D721Med (cell line): ENCODE data around the gene MMP13.

ENCODE experiments used
- DNase-seq: peaks from one replicate; pipeline ENCODE4 v3.0.0; 2011; ENCODE audit warnings: low spot score; ENCODE audit not compliant: insufficient read length
- FAIRE-seq: peaks from 2 replicates; lab custom pipeline; 2011; peaks lifted over from hg19 to GRCh38; lab: Jason Lieb, UNC
- CTCF ChIP-seq: IDR thresholded peaks from 2 replicates; pipeline ENCODE4 v1.5.1; 2012; ENCODE audit warnings: mild to moderate bottlenecking, control low read depth; ENCODE audit not compliant: insufficient read depth; ENCODE audit errors: missing control alignments

The MMP13 gene

GRCh38 chr11:102940714-102941588 is 14.6 kb downstream of the MMP13 start:
- peak; percentile 89 for TF ChIP-seq CTCF
- FAIRE-seq, result peak; percentile 16
- DNase-seq, result peak; percentile 15

DNA sequence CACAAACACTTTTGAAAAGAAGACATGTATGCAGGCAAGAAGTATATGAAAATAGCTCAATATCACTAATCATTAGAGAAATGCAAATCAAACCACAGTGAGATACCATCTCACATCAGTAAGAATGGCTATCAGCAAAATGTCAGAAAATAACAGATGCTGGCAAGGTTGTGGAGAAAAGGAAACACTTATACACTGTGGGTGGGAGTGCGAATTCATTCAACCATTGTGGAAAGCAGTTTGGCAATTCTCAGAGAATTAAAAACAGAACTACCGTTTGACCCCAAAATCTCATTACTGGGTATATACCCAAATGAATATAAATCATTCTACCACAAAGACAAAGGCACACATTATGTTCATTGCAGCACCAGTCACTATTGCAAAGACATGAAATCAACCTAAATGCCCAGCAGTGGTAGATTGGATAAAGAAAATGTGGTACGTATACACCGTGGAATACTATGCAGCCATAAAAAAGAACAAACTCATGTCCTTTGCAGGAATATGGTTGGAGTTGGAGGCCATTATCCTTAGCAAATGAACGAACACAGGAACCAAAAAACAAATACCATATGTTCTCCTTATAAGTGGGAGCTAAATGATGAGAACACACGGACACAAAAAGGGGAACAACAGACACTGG is 18.5 kb downstream of the MMP13 start:
- FAIRE-seq, result no peak
- no peak for DNase-seq
- no peak for TF ChIP-seq CTCF

DNA sequence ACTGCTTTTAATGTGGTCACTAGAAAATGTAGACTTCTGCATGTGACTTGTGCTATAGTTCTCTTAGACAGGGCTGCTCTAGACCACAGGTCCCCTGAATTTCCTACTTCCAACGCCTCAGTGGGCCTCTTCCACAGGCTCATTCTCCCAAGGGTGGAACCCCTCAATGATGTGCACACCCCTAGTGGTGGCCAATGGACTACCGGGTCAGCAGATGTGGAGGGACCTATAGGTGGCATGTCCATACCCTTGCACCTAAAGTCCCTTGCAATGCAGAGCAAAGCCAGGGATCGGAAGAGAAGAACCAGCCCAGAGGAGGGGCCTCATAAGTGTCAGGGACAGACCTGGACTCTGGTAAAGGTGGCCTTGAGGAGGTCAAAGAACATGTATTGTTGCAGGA is 20.0 kb downstream of the MMP13 start:
- FAIRE-seq (no peak), DNase-seq (no peak)
- TF ChIP-seq CTCF, result no peak

GRCh38 chr11:102934735-102935134 is 20.8 kb downstream of the MMP13 start:
- no peak for FAIRE-seq
- no peak for DNase-seq
- TF ChIP-seq CTCF, result no peak

GRCh38 chr11:102933627-102934026 is 21.9 kb downstream of the MMP13 start:
- FAIRE-seq (no peak), DNase-seq (no peak)
- no peak for TF ChIP-seq CTCF

DNA sequence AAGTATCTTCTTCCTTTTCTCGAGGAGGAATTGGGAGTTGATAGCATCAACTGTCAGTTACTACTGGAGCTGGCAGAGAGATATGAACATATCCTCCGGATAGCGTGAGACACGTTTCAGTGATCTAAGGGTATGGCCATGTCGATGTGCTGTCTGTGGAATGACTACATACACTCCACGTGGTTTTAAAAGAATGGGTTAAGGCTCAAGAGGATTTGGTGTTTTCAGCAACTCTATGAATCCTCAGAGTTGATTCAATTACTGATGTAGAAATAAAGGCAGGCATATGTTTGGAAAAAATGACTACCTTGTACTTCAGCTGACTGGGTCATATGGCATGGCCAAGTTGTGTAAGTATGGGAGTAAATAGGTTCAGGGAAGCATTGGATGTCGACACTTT is 22.9 kb downstream of the MMP13 start:
- DNase-seq (no peak), FAIRE-seq (no peak)
- TF ChIP-seq CTCF, result no peak

DNA sequence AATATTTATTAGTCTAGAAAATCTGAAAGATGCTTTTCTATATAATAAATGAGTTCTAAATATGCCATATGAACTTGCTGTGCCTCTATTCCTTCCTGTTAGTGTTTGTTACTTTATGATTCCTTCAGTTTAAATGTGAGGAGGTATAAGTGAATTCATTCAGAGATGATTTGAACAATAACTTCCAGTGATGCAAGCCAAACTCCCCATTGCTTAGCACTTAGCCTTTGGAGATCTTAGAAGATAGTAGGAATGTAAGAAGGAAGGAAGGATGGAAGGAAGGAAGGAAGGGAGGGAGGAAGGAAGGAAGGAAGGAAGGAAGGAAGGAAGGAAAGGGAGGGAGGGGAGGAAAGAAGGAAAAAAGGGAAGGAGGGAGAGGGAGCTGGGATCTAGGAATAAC is 25.1 kb downstream of the MMP13 start:
- no peak for FAIRE-seq
- TF ChIP-seq CTCF, result no peak
- no peak for DNase-seq
